ENCODE results near the gene PODN.

PODN gene

DNA sequence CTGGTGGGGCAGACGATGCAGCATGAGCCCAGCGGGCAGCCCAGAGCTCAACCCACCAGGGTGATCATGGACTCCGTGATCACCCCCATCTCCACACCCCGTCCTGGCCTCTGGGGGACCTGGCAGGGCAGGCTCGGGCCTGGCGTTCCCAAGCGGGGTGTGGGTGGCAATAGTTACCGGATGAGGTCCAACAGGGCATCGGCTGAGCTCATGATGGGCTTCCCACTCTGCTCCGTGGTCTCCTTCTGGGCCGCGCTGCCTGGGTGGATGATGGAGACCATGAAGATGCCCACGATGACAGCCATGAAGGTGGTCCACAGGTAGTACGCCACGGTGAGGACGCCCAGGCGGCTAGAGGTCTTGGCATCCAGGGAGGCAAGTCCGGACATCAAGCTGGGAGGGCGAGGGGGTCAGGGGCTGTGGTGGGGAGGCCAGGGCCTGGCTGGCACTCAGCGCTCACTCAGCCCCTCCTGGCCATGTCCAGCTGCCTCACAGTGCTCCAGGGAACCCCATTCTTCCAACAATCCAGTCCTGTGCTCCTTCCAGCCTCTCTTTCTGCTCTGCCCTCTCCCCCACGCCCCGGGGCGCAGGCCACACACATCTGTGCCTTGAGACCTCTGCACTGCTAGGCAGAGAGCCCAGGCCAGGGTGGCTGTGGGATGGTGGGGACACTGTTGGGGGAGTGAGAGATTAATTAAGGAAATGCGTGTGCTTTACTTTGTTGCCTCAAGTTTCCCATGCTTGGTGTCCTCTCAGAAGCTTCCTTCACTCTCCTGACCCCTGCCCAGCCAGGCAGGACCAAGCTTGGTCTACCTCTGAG is 52.8 kb downstream of the PODN start:
- DNase-seq (ENCODE audit: low read depth in 3 of 3): no peak

DNA sequence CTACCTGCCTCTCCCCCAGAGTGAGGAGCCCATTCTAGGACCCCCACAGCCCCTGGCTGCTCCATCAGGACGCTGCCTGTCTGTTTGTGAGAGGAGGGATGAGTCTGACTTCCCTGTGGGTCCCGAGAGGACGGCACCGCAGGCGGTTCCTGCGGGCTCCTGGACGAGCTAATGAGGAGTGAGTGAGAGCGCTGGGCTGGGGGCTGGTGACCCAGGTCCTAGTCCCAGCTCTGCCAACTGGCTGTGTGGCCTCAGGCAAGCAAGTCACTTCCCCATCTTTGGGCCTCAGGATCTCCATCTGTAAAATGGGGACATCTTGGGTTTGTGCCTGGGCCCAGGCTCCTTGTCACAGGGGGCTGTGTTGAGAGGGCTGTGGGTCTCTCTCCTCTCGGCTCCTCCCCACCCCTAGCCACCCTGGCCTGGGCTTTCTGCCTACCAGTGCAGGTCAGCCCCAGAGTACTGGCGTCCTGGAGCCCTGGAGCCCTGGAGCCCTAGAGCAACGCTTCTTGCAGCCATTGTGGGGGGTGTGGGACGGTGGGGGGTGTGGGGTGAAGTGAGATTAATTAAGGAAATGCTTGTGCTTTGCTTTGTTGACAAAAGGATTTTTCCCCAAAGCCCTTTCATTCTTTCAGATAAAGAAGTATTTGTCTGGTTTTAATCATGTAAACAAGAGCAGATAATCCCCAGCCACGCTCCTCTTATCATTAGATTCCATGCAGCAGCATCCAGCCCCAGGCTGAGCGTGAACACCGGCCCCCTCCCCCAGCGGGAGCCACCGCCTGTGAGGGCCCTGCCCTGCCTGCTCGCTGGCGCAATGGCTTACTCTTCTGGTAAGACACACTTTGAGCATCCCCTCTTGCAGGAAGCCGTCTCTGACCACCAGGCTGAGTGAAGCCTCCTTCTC is 53.6 kb downstream of the PODN start:
- no peak for DNase-seq (ENCODE audit: low read depth in 3 of 3)

DNA sequence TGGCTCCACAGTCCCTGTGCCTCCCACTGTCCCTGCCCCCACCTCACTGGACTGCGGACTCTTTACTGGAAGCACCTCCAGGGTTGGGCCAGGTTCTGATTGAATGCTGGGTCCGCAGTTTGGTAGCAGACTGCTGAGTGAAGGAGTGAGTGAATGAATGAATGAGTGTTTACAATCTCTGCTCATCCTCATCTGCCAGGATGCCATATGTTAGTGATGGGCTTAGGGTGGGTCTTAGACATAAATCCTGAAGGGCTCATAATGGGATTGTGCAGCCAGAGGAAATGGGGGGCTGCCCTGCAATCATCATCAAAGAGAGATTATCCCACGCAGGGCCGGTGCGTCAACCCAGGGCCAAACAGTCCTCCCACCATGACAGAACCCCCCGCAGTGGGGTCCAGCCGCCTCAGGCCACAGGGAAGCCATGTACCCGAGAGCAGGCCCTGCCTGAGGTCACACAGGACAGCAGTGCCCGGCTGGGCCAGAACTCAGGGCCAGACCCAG is 54.3 kb downstream of the PODN start:
- no peak for DNase-seq (ENCODE audit: low read depth in 3 of 3)

DNA sequence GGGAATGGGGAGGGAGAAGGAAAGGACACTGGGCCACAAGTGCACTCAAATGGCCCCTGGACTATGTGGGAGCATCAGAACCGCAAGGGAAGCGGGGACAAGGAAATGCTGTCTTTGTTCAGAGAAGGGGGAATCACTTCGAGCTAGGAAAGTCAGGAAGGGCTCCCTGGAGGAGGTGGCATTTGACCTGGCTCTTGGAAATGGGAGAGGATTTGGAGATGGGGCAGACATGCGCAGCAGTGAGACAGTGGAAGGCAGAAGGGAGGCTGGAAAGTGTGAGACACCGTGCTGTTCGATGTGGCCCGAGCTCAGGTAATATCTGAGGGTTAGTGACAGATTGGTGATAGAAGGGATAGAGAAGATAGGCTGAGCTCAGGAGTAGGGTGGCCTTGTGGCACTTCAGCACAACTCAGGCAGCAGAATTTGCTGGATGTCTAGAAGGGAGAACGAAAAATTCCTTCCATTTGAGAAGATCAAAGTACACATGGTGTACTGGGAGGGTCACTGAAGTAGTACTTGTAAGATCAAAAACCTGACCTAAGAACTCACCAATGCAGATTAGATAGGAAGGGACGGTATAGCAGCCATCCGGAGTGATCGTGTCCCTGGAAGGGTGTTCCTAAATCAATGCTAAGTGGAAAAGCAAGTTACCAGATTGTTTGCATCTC is 55.1 kb downstream of the PODN start:
- no peak for DNase-seq (ENCODE audit: low read depth in 3 of 3)

DNA sequence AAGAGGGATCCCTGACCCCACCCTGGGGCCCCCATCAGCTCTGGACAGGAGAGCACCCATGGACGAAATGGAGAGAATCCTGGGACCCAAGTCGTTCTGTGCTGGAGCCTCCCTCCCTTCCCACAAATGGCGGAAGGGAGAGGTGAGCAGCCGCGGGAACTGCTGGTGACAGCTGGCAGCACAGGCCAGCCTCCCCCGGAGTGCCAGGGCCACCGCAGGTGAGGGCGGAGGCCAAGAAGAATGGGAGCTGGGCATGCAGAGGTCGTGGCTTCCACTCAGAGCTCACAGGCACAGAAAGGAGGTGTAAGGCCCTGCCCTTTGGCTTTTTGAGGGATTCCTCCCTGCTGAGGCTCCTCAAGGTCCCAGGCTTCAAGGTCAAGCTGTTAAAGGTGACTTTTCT is 55.8 kb downstream of the PODN start:
- no peak for DNase-seq (ENCODE audit: low read depth in 3 of 3)

DNA sequence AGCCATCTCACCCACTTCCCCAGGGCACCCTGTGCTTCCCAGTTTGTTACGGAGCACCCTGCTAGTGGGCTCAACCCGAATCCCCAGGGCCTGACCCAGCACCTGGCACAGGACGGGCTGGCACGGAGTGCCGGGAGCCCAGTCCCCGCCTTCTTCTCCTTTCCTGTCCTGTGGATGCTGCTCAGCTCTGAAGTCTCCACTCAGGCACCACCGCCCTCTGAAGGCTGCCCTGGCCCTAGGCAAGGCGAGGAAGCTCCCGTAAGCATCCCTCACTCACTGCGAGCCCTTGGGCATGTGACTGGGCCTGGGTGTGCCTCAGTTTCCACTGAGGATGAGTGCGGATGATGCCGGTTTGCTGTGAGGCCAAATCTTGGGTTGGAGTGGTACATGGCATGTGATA is 58.6 kb downstream of the PODN start:
- no peak for DNase-seq (ENCODE audit: low read depth in 3 of 3)

DNA sequence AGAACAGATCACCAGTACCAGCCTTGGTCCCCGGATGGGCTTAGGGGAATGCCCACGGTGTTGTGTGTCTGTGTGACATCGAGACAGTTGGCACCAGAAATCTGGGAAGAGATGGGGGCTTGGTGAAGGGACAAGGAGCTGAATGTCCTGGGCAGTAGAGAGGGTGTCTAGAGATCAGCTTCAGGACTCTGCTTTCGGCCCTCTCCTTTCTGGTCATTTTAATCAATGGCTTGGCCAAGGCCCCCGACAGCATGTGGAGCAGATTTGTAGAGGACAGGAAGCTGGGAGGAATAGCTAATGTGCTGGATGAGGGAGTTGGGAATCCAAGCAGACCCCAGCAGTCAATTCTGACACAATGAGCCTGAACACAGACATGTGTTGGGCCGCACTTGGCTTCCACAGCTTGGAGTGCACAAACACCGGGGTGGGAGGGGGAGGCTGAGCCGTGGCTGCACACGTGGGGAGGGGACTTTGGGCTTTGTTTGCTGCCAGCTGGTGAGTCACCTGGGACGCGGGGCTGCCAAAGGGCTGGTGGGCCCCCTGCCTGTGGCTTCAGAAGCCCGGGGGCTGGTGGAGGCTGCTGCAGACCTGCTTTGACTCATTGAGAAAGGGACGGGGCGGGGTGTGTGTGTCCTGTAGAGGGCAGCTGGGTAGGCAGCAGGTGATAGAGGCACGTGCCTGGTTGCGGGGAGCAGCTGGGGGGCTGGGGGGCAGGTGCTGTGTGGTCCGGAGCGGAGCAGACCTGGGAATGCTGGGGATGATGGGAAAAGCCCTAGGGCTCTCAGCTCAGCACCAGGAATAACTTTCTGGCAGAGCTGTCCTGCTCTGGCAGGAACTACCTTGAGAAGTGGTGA is 59.5 kb downstream of the PODN start:
- no peak for DNase-seq (ENCODE audit: low read depth in 3 of 3)

DNA sequence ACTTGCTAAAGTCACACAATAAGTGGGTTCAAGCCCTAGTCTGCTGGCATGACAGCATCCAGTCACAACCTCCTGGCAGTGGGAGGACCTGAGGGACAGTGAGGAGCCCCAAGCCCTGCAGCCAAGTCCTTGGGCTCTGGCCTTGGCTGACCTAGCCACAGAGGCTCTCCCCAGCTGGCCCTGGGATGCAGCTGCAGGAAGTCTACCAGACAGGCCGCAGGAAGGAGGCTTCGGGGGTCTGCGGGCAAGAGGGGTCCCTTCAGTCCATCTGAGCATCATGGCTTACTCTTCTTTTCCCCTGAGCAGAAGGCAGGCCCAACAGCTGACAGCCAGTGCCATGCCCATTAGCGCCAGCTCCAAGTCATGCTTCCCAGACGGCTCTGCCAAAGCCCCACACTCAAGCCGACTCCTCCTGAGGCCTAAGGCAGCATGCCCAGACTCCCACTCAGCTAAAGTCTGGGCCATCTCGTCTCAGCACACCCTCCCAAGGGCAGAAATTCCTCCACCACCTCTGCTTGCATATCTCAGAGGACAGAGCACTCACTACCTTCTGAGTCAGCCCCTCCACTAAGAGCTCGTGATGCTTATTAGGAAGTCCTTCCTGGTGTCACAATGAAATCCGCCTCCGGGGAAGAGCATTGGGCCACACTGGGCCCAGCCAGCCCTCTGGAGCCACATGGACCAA is 60.3 kb downstream of the PODN start:
- DNase-seq (ENCODE audit: low read depth in 3 of 3): no peak

DNA sequence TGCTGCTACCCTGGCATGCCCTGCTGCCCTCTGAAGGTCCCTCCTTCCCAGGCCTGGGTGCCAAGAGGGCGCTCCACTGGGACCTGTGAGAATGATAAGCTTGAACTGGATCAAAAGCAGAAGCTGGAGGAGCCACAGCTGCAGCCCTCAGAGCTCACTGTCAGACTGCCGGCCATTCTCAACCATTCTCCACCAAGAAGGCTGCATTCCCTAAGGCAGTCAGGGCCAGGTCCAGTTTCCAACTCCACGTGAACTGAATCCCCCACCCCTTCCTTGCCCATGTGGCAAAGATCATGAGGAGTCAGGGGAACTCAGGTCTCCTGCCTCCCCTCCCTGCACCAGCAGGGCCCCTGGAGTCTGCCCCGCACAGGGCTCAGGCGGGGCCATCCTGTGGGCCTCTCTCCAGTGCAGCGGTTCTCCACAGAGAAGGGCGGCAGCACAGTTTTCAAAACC is 61.0 kb downstream of the PODN start:
- no peak for DNase-seq (ENCODE audit: low read depth in 3 of 3)

DNA sequence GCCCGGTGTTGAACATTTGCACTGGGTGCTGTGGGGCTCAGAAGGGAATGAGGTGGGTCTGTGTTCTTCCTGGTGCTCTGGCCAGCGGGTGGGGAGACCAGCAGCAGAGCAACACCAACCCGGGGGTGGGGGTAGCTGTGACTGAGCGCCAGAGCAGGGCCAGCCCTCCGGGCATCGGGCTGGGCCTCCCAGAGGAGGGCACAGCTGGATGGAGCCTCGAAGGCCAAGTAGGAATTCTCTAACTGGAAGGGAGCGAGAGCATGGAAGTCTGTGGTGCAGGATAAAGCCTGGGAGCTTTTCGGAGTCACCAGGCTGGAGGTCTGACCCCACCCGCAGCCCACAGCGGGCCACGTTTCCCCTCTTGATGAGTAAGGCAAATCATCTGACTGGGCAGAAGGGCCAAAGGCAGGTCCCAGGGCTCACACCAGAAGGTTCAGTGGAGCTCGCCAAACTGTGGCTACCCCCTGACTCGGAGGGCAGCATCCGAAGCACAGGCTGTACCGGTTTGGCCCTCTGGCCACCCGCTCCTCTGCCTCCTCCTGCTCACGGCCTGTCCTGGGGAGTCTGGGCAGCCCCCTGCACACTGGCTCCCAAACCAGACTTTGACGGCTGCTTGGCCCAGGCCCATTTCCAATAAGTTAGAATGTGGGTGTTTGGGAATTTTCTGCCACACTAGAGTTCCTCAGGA is 61.6 kb downstream of the PODN start:
- DNase-seq (ENCODE audit: low read depth in 3 of 3): no peak

DNA sequence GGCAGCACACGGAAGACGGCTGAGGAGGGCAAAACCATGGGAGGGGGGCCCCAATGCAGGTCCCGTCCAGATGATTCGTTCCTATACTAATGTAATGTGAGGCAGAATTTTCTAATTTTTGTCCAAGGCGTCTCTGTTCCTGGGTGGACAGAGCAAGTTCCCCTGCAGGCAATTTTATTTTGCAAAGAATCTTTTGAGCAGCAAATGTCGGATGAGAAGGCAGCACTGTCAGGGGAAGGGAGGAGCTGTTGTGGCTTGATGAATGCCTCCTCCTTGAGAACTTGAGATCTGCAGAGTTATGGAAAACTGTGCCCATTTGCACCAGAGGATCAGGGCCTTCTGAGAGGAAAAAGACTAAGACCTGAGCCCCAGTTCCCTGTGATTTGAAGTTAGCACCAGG is 63.1 kb downstream of the PODN start:
- no peak for DNase-seq (ENCODE audit: low read depth in 3 of 3)

DNA sequence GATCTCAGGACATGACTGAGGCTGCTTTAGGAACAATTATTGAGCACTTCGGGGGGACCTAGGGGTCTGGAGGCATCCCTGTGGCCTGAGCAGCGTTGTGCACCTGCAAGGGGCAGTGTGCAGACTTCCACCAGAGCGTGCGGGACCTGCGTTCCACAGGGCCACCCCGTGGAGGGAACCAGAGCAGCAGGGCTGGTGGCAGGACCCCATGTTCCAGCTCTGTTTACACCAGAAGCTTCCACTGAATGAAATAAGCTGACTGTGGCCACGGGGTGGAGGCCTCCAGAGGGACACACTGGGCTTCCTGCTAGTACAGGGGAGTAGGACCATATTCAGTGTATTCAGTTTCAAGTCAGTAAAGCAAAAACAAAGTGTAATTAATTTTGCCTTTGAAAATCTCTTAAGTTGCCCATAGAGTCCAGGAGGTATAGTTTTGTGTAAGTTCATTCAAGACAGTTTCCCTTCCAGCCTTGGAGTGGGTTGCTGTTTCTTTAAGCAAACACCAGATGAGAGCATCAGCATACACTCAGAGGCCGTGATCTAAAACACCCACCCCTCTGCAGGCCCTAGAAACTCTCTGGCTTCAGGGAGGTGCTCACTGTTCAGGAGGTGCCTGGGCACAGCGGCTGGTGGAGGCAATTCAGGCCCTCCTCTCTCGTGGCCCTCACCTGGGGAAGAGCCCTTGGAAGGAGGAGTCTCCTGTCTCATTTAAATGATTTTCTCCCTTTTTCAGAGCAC is 63.8 kb downstream of the PODN start:
- DNase-seq (ENCODE audit: low read depth in 3 of 3): no peak

DNA sequence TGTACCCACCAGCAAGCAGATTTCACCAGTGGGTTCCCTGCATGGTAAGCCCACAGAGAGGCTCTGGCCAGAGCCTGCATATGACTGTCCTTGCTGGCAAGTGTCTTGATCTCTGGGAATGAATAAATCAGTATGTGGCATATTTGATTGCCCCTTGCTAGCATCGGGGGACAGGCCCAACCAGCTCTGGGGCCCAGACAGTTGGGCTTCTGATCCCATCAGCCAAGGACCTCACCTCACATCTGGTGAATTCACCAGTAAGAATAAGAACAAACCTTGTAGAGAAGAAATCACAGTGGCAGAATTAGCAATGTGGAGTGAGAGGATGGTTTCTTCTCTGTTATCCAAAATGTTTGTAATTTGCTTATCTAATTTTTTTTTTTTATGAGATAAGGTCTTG is 64.5 kb downstream of the PODN start:
- DNase-seq (ENCODE audit: low read depth in 3 of 3): no peak

DNA sequence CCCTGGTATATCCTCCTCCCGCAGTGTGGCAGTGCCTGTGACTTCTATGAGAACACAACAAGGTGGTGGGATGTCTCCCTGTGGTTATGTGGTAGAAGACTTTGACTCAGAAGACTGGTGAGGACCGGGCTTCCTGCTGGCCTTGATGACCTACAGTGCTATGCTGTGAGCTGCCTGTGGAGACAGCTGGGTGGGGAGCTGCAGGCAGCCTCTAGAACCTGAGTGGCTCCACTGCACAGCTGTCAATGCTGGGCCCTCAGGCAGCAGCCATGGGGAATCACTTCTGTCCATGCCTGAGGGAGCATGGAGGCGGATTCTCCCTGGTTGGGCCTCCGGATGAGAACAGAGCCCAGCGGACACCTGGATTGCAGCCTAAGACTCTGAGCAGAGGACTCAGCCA is 65.5 kb downstream of the PODN start:
- DNase-seq (ENCODE audit: low read depth in 3 of 3): no peak

DNA sequence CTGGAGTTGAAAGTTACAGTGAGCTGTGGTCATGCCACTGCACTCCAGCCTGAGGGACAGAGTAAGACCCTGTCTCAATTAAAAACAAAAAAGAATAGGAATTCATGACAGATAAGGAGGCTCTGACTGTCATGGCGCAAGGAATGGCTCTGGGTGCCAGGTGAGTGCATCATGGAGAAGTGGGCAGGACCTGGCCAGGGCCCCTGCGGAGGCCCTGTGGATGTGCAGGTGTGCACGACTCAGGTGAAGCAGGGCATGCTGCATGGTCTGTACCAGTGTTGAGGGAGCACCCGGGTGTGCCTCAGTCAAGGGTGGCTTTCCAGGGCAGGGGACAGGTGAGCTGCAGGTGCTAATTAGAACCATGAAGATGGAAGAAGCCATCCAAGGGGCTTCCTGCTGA is 66.4 kb downstream of the PODN start:
- no peak for DNase-seq (ENCODE audit: low read depth in 3 of 3)

DNA sequence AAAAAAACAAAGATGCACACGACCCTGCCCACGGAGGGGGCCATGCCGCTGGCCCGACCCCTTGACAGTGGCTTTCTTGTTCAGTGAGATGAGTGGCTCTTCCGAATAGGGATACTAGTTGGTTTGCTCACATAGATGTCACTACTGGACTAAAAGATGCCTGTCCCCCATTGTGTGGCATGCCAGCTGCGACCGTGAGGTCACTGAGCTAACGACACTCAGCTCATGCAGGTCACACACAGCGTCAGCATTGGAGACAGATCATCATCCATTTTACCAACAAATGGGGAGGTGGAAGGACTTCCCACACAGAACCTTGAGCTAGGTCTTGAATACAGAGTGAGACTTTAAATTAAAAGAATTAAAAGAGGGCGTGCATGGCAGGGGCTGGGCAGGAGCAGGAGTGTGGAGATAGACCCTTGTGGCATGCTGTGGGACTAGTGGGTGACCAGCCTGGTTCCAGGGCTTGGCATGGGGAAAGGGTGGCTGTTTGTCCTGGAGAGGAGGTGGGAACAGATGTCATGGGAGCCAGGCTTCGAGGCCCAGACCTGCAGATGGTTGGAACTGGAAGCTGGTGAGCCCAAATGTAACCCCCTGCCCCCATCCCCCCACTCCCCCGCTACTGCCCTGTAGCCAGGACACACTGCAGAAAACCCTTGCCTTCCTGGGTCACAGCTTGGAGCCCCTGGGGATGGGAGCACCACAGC is 68.0 kb downstream of the PODN start:
- no peak for DNase-seq (ENCODE audit: low read depth in 3 of 3)

DNA sequence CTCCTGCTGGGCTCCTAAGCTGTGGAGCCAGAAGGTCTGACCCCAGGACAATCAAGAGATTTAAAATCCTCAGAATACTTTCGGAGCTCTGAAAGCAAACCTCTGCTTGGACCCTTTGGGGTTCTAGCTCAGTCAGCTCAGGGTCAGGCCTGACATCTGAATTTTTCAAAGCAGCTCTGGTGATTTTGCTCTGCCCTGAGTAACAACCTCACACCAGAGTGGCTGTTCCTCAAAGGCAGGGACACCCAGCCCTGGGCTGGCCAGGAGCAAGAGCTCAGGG is 68.5 kb downstream of the PODN start:
- DNase-seq (ENCODE audit: low read depth in 3 of 3): no peak

DNA sequence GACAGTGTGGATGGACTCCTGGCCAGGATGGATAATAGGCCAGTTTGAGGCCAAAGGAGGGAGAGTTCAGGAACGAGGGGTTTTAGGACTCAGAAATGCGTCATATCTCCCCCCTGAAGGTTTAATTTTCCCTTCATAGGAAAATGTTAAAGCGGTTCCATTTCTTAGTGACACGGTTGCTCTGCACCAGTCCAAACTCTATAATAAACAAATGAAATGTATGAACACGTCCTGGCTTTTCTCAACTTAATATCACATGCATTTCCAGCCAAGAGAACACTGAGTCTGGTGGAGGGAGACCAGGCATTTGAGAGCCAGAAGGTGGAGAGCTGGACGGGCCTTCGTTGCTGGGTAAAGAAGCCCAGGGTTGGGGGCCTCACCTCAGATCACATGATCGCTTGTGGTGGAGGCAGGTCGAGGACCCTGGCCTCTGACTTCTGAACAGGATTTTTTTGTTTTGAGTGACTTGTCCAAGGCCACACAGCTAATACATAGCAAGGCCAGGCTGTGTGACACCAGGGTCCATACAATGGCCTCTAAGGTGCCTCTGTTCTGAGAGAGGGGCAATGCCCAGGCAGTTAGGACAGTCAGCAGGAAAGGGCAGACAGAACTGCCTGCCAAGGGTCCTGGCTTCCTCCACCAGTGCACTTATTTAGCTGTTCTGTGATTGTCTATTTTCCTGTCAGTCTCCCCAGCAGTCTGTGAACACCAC is 69.0 kb downstream of the PODN start:
- DNase-seq (ENCODE audit: low read depth in 3 of 3): no peak
